Measurements from ENCODE around the gene CHAC1. TPM values are rescaled to one million over a fixed set of nuclear protein-coding genes. Genes with fewer than 3 reads are reported as not detected.

The CHAC1 gene
- total RNA-seq, 3 donors from 2014 or later (not counting 1 experiment from before 2014, with no cell fraction given) = 1.1 to 1.7 TPM; not detected in 1

GRCh38 chr15:40964634-40965033 lies 11.4 kb downstream of the CHAC1 start:
- ATAC-seq = peak in 1 of 3 donors; percentile 24
- no peak overlapping the region for H3K27ac ChIP-seq (ENCODE audit: low read length)
- Mint-ChIP-seq H3K4me1 (no peaks in the 10 kb centered on the region), H3K27me3 (ENCODE audit: low read depth in 2 of 2) (peaks cover 0 to 8% of the 10 kb centered on the region in 2 donors), H3K9me3 (no peaks in the 10 kb centered on the region), H3K27ac (no peak overlapping the region), H3K36me3 (no peaks in the 10 kb centered on the region), H3K4me3 (no peak overlapping the region)
- 76% methylated on average over 13 of the region's 13 CpGs for WGBS (ENCODE audit: insufficient coverage)
- H3K9me3 ChIP-seq (ENCODE audit: control insufficient read depth, insufficient read depth, low read length) = no peaks in the 10 kb centered on the region
- no peaks in the 10 kb centered on the region for H3K4me1 ChIP-seq (ENCODE audit: control insufficient read depth, insufficient read depth, low read length)
- no peak overlapping the region for H3K4me3 ChIP-seq (ENCODE audit: low read length)
- no peaks in the 10 kb centered on the region for H3K27me3 ChIP-seq (ENCODE audit: control insufficient read depth, insufficient read depth, low read length)
- DNase-seq = no peak
- H3K36me3 ChIP-seq (ENCODE audit: control insufficient read depth, insufficient read depth, low read length) = no peaks in the 10 kb centered on the region
- intact Hi-C loops (cut with micrococcal nuclease) = no loop called here
- no peak for TF ChIP-seq CTCF (IDR thresholded peaks at IDR 0.05)

GRCh38 chr15:40968290-40969085 lies 15.2 kb downstream of the CHAC1 start:
- DNase-seq (no peak), ATAC-seq (no peak)
- intact Hi-C loops (cut with micrococcal nuclease) = no loop called here
- Histone ChIP-seq H3K4me3 (ENCODE audit: low read length) (no peak overlapping the region), H3K4me1 (ENCODE audit: control insufficient read depth, insufficient read depth, low read length) (no peaks in the 10 kb centered on the region), H3K36me3 (ENCODE audit: control insufficient read depth, insufficient read depth, low read length) (no peaks in the 10 kb centered on the region), H3K27me3 (ENCODE audit: control insufficient read depth, insufficient read depth, low read length) (no peaks in the 10 kb centered on the region), H3K9me3 (ENCODE audit: control insufficient read depth, insufficient read depth, low read length) (no peaks in the 10 kb centered on the region), H3K27ac (ENCODE audit: low read length) (no peak overlapping the region)
- no peak overlapping the region for H3K4me3 Mint-ChIP-seq
- peaks cover 0 to 3% of the 10 kb centered on the region in 2 donors for H3K27me3 Mint-ChIP-seq (ENCODE audit: low read depth in 2 of 2)
- TF ChIP-seq CTCF (IDR thresholded peaks at IDR 0.05) = no peak
- no peak overlapping the region for H3K27ac Mint-ChIP-seq
- 74% methylated on average over 7 of the region's 7 CpGs for WGBS (ENCODE audit: insufficient coverage)
- H3K9me3 Mint-ChIP-seq = no peaks in the 10 kb centered on the region
- no peaks in the 10 kb centered on the region for H3K4me1 Mint-ChIP-seq
- no peaks in the 10 kb centered on the region for H3K36me3 Mint-ChIP-seq

GRCh38 chr15:40969363-40969762 lies 16.1 kb downstream of the CHAC1 start:
- ATAC-seq (no peak), DNase-seq (no peak)
- no peaks in the 10 kb centered on the region for H3K36me3 ChIP-seq (ENCODE audit: control insufficient read depth, insufficient read depth, low read length)
- H3K4me3 ChIP-seq (ENCODE audit: low read length) = no peak overlapping the region
- Mint-ChIP-seq H3K9me3 (no peaks in the 10 kb centered on the region), H3K36me3 (no peaks in the 10 kb centered on the region), H3K4me3 (no peak overlapping the region), H3K27ac (no peak overlapping the region), H3K4me1 (no peaks in the 10 kb centered on the region), H3K27me3 (ENCODE audit: low read depth in 2 of 2) (peaks cover 0 to 3% of the 10 kb centered on the region in 2 donors)
- WGBS (ENCODE audit: insufficient coverage) = 90% methylated on average over 7 of the region's 8 CpGs
- H3K4me1 ChIP-seq (ENCODE audit: control insufficient read depth, insufficient read depth, low read length) = no peaks in the 10 kb centered on the region
- no peak for TF ChIP-seq CTCF (IDR thresholded peaks at IDR 0.05)
- H3K27ac ChIP-seq (ENCODE audit: low read length) = no peak overlapping the region
- no peaks in the 10 kb centered on the region for H3K9me3 ChIP-seq (ENCODE audit: control insufficient read depth, insufficient read depth, low read length)
- no peaks in the 10 kb centered on the region for H3K27me3 ChIP-seq (ENCODE audit: control insufficient read depth, insufficient read depth, low read length)
- intact Hi-C loops (cut with micrococcal nuclease) = no loop called here

- H3K4me3 Mint-ChIP-seq = no peak overlapping the region
- H3K27ac Mint-ChIP-seq = no peak overlapping the region
- Histone ChIP-seq H3K9me3 (ENCODE audit: control insufficient read depth, insufficient read depth, low read length) (no peaks in the 10 kb centered on the region), H3K27me3 (ENCODE audit: control insufficient read depth, insufficient read depth, low read length) (no peaks in the 10 kb centered on the region), H3K4me3 (ENCODE audit: low read length) (no peak overlapping the region), H3K27ac (ENCODE audit: low read length) (no peak overlapping the region), H3K36me3 (ENCODE audit: control insufficient read depth, insufficient read depth, low read length) (peaks cover 30% of the 10 kb centered on the region), H3K4me1 (ENCODE audit: control insufficient read depth, insufficient read depth, low read length) (no peaks in the 10 kb centered on the region)
- intact Hi-C loops (cut with micrococcal nuclease) = no loop called here
- no peak for TF ChIP-seq CTCF (IDR thresholded peaks at IDR 0.05)
- 93% methylated on average over 4 of the region's 4 CpGs for WGBS (ENCODE audit: insufficient coverage)
- H3K36me3 Mint-ChIP-seq = no peaks in the 10 kb centered on the region
- ATAC-seq = no peak
- H3K4me1 Mint-ChIP-seq = no peaks in the 10 kb centered on the region
- no peaks in the 10 kb centered on the region for H3K27me3 Mint-ChIP-seq (ENCODE audit: low read depth in 2 of 2)
- no peak for DNase-seq
- H3K9me3 Mint-ChIP-seq = no peaks in the 10 kb centered on the region
Observed at GRCh38 chr15:40974879-40975278, 21.6 kb downstream of the CHAC1 start.
